HG03460 (cell line): Measurements from ENCODE around the gene STK31.
"Not testable (repeated sequence)": the region's sequence is repeated elsewhere in the genome, so short reads cannot be mapped to it uniquely, and the experiment has no call there.

ENCODE experiments used
- ATAC-seq: cut with Tn5 transposase; IDR thresholded peaks from one replicate; pipeline ENCODE4 v1.9.1; 2021; ENCODE audit not compliant: unreplicated experiment

The STK31 gene

GRCh38 chr7:23710000-23710399 is at the start of gene STK31:
TSS of gene STK31 (plus strand) at chr7:23710219. CDS start at chr7:23710286, 67 bp downstream.
- no peak for ATAC-seq

DNA sequence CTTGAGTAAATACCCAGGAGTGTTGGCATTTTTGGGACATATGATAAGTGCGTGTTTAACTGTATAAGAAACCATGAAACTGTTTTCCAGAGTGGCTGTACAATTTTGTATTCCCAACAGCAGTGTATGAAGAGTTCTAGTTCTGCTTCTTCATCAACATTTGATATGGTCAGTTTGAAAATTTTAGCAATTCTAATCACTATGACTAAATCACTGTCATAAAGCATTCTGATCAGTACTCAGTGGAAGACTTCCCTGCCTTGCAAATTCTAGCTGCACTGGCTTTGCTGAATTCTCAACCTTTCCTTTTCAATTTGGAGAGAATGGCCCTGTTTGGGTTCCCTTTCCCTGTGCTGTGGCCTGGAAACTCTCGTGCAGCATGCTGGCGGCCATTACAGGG is 48.6 kb upstream of the STK31 start:
- ATAC-seq: no peak

- no peak for ATAC-seq
Measured at GRCh38 chr7:23662124-23662983, 47.7 kb upstream of the STK31 start.

GRCh38 chr7:23662984-23663313 is 47.1 kb upstream of the STK31 start:
- no peak for ATAC-seq

DNA sequence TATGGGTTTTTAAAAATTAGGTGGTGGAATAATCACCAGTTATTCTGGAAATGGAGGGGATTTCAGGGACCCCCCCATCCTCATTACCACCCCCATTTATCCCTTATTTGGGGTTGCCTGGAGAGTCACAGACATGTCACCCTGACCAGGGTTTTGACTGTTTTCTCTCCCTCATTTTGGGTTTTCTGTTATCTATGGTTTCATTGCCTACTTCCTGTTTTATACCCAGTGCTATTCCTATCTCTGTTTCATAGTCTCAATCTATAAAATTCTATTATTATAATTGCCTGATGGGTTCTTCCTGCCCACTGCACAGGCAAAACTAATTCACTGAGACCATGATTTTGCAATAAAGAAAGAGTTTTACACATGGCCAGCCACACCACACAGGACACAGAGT is 45.9 kb upstream of the STK31 start:
- no peak for ATAC-seq

GRCh38 chr7:23672033-23672432 is 38.0 kb upstream of the STK31 start:
- no peak for ATAC-seq

DNA sequence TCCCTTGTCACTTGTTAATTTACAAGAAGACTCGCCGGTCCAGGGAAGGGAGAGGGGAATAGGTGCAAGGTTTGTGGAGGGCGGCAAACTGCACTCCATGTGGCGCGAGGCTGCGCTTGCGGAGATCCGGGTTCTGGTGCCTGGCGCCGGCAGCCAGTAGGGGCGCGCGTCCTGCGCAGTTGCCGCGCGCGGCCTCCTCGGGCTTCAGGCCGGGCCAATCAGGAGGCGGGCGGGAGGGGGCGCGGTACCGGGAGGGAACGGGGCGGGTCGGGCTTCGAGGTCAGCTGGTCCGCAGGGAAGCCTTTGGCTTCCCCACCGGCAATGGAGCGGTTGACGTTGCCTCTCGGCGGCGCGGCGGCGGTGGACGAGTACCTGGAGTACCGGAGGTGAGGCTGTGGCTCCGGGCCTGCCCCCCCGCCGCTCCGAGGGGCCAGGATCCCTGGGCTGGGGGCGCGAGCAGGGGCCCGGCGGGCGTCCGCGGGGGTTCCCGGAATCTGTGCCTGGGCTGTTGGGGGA is 30.1 kb upstream of the STK31 start, which contains the start of gene FAM221A:
TSS of gene FAM221A (plus strand) at position 302 of the 516 bp plus-strand sequence. CDS start at position 322, 20 bp downstream.
- peak; percentile 99 for ATAC-seq

DNA sequence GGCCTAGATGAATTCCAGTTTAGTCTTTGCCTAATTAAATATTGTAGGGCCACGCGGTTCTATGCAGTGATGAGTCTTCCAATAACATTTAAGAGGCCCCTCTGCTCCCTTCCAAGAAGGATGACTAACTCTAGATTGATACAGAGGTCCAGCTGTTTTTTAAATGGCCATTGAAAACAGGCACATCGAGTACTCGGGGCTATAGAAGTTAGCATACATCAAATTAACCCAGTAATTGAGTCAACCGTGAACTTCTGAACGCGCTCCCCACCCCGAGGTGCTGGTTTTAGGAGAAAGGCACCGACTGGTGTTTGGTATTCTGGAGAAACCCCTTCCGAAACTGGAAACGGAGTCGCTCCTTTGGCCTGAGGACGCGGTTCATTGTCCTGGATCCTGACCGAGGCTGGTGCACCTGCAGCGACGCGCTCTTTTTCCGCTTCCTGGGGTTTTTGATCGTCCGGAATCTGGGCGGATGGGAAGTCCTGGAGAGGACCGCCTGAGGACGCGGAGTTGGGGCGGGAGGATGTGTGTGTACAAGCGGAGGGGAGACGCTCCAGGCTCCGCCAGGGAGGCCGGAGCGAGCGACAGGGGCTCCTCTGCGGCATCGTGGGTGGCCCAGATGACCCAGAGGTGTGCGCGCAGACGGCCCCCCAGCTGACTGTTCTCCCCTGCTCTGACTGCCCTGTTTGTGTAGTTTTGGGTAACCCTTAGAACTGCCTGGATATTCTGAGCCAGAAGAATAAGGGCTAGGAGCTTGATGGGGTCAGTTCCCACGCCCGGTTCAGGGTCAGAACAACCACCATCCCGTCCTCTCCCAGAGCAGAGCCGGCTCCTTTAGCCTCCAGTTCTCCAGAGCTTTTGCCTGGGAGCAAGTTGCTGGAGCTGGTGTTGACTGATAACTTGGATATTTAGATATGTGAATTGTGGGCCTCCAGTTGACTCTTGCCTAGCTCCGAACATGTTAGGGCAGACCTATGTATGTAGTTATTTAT is 29.3 kb upstream of the STK31 start:
- ATAC-seq: peak; percentile 23

DNA sequence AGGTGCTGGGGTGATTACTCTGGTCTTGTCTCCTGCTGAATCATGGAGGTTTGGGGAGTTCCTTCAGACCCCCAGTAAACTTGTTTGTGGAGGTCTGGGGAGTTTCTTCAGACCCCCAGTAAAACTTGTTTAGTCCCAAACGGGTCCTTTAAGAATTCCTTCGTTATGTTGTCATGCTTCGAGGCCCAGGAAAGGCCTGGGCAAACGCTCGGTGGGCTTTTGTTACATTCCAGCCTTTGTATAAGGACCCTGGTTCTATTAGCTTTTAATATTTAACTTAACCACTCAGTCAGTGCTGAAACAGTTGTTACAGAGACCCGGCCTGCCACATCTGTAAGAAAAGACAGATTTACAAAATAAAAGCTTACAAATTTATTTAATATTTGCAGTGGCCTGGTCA is 26.0 kb upstream of the STK31 start:
- not testable (repeated sequence) for ATAC-seq

- ATAC-seq: no peak
Measured at GRCh38 chr7:23685731-23686130, 24.3 kb upstream of the STK31 start.

DNA sequence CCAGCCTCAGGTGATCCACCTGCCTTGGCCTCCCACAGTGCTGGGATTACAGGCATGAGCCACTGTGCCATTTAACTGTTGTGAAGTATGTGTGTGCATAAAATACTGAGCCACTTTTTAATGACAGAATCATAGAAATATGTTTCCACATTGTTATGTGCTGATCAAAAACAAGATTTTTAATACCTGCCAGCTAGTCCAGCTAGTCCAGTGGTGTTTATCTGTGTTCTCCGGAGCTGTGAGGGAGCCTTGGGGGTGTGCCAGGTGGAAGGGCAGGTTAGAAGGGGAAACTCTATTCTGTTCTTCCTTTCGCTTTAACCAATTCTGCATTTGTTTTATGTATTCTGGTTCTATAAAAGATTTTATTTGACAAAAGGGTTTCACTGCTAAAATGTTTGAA is 23.0 kb upstream of the STK31 start:
- ATAC-seq: no peak

DNA sequence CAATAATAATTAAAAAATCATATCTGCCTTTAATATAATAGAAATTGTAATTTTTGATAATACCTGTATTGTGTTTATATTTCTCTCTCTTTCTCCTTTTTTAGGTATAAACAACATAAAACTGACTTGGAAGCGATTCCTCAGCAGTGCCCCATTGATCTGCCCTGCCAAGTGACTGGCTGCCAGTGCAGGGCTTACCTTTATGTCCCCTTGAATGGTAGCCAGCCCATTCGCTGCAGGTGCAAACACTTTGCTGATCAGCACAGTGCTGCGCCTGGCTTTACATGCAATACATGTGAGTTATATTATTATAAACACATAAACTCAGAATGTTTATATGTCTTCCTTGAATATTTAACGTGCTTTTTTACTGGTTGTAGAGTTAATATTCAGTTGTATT is 20.9 kb upstream of the STK31 start:
- no peak for ATAC-seq

DNA sequence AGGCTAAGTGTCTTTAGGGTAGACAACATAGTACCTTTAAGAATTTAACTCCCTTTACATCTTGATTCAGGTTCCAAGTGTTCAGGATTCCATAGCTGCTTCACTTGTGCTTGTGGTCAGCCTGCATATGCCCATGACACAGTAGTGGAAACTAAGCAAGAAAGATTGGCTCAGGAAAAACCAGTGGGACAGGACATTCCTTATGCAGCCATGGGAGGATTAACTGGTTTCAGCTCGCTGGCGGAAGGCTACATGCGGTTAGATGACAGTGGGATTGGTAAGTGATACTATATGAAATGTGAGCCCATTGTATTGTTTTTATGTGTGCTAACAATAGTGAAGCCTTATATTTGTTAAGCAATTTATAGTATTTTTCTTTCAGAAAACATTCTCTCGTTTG is 18.7 kb upstream of the STK31 start:
- no peak for ATAC-seq

GRCh38 chr7:23693224-23693623 is 16.8 kb upstream of the STK31 start:
- no peak for ATAC-seq

DNA sequence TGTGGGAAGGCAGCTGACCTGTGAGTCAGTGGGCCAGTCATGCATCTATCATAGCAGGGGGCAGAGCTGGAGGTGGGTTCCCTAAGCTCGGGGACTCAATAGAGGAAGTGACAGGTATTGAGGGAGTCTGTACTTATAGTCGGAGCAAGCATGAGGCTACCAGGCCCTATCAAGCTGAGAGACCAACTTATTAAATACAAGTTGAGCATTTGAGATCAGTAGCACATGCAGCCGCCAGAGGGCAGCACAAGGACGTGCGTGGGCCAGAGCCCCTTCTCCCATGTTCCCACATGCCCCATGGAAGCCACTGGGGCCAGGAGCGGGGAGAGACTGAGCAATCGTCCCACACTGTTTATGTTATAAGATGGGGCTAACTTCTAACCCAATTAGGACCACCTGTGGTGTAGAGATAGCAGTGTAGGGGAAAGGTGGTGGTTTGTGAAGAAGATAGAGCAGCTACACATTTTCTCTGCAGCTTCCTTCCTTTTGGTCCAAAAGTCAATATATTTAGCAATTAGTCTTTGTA is 13.0 kb upstream of the STK31 start:
- ATAC-seq: no peak

DNA sequence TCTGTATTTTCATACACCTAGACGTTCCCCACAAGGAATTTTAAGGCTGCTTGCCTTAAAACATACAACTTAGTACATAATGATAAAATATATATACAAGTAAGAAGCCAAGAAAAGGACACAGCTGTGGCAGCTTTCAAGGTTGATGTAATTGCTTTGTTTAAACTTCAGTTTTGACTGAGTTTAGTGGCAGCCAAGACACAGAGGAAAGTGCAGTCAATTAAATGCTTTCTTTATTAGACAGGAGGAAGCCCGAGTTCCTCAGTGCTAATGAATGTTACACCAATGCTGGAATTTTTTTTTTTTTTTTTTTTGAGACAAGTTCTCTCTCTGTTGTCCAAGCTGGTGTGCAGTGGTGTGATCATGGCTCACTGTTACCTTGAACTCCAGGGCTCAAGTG is 11.2 kb upstream of the STK31 start:
- ATAC-seq: no peak

GRCh38 chr7:23700046-23700445 is 10.0 kb upstream of the STK31 start:
- ATAC-seq: no peak

DNA sequence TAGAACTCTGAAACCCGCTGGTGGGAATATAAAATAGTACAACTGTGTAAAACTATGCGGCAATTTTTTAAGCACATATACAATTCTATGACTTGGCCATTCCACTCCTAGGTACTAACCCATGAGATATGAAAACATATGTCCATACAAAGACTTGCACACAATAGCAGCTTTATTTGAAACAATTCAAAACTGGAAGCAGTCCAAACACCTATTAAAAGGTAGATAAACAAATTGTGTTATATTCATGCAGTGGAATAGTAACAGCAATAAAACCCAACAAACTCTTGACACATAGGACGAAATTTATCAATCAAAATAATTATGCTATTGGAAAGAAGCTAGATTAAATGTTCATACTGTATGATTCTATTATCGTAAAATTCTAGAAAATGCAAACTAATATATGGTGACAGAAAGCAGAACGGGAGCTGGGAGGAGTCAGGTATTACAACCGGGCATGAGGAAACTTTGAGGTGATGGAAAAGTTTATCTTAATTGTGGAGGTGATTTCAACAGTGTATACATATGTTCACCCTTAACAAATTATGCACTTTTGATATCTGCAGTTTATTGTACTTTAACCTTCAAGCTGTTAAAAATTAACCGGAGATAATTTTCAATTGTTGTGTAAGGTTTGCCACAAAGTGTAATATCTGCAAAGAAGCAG is 803 bp upstream of the STK31 start:
- no peak for ATAC-seq

DNA sequence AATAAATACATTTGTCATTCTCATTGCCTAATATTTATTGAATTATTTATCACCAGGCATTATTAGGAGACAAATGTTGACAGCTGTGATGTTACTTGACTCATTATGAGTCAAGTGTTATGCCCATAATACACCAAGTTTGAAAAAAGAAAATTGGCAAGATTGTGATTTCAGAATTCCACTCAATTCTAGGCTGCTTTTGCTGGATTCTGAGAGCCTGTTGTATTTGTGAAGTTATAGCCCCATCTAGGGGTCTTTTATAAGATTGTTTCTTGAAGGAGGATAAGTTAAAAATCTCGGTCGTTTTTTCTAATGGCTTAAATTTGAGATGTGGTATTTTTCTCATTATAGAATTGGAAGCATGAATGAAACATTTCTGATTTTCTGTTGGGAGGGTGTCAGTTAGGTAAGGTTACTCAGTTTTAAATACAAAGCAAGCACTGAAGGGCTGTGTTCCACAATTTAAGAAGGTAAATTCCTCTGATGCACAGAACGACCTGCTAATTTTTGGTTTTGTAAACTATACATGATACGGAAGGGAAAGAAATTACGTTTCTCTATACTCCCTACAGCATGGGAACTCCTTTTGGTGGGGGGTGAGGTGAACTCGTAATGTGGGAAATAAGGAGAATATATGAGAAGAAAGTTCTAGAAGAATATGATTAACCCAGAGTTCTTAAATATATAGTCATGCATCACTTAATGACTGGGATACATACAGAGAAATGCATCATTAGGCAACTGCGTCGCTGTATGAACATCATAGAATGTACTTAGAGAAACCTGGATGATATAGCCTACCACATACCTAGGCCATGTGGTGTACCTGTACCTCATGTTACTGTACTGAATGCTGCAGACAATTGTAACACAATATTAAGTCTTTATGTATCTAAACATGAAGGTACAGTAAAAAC is 2.6 kb downstream of the STK31 start:
- ATAC-seq: no peak
